Choroid plexus epithelial cell (primary cell): ENCODE results near the gene MCF2L2.
"Not testable (repeated sequence)": the region's sequence is repeated elsewhere in the genome, so short reads cannot be mapped to it uniquely, and the experiment has no call there.

Experiments
- DNase-seq: peaks from one replicate; pipeline ENCODE4 v3.0.0-alpha.2; 2010; ENCODE audit warnings: low read depth
- H3K4me3 ChIP-seq: 2 replicates; pipeline ENCODE4 v1.5.1; 2011; ENCODE audit warnings: low read depth, mild to moderate bottlenecking, control low read depth, low read length, moderate library complexity
- CTCF ChIP-seq: conservative IDR thresholded peaks from 2 replicates; pipeline ENCODE4 v1.5.1; 2011; ENCODE audit warnings: low read depth, mild to moderate bottlenecking, control low read depth, inconsistent platforms, low read length, moderate library complexity

Gene MCF2L2

GRCh38 chr3:183233966-183234365, 194.5 kb downstream of the MCF2L2 start:
- H3K4me3 ChIP-seq: no peak overlapping the region
- TF ChIP-seq CTCF: no peak
- no peak for DNase-seq

GRCh38 chr3:183230826-183231225, 197.6 kb downstream of the MCF2L2 start:
- TF ChIP-seq CTCF: no peak
- no peak overlapping the region for H3K4me3 ChIP-seq
- DNase-seq: no peak

- not testable (repeated sequence) for H3K4me3 ChIP-seq, DNase-seq
These were observed 198.2 kb downstream of the MCF2L2 start for GRCh38 chr3:183230251-183230650.

GRCh38 chr3:183229178-183229577, 199.2 kb downstream of the MCF2L2 start:
- no peak overlapping the region for H3K4me3 ChIP-seq
- DNase-seq: no peak
- TF ChIP-seq CTCF: no peak

GRCh38 chr3:183227586-183227985, 200.8 kb downstream of the MCF2L2 start:
- no peak for TF ChIP-seq CTCF
- no peak overlapping the region for H3K4me3 ChIP-seq
- DNase-seq: no peak

GRCh38 chr3:183226333-183226890, 202.0 kb downstream of the MCF2L2 start:
- no peak for TF ChIP-seq CTCF
- no peak for DNase-seq
- no peak overlapping the region for H3K4me3 ChIP-seq

- no peak for TF ChIP-seq CTCF
- no peak overlapping the region for H3K4me3 ChIP-seq
- DNase-seq: no peak
These were observed 204.0 kb downstream of the MCF2L2 start for GRCh38 chr3:183224180-183224970.
